ENCODE data around the gene DBNDD2.

DBNDD2 gene

DNA sequence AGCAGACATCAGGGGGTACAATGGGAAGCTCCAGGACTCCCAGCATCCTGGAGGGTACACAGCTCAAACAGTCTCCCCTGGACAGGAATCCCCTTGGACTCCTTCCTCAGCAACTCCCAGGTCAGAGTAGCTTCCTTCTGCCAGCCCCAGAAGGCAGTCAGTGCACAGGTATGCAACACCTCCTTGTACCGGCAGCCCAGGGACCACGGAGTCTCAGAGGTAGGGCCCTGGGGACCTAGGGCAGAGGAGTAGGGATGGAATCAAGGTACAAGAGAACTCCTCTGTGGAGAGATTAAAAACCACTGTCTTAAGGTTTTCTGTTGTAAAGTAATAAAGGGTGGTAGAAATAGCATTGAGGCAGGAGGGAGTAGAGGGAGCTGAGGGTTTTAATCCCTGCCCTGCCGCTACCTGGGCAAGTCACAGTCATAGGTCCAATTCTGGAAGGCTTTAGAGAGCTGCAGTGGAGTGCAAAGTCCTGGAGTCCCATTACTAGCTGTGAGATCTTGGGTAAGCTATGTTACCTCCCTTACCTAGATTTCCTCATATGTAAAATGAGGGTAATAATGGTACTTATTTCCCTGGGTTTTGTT, 37.4 kb upstream of the DBNDD2 start:
- no peak for DNase-seq (ENCODE audit: low read depth in 1 of 2, low spot score in 1 of 2)
- no peak for TF ChIP-seq JUND (IDR thresholded peaks at IDR 0.05; ENCODE audit: low read depth)
- in situ Hi-C loops (cut with HindIII; ENCODE audit: low pct_unique_long_range_greater_than_20kb, low sequenced_read_pairs), result no loop called here

DNA sequence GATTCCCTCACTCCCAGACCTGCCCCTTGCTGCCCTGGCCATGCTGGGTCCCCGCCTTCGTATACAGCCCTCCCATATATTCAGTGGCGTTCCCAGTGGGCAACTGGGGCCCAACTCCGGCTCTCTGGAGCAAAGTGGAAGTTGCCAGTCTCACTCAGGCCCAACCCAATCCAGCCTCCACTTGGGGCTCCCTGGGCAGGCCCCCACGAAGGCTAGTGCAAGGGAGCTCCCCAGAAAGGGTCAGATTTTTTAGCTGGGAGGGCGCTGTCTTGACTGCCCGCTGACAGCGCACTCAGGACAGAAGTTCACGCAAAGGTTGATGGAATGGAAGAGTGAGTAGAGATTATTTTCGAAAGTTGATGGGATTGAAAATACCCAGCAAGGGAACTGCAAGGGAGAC, 35.8 kb upstream of the DBNDD2 start:
- in situ Hi-C loops (cut with HindIII; ENCODE audit: low pct_unique_long_range_greater_than_20kb, low sequenced_read_pairs), result no loop called here
- DNase-seq (ENCODE audit: low read depth in 1 of 2, low spot score in 1 of 2), result no peak
- TF ChIP-seq JUND (IDR thresholded peaks at IDR 0.05; ENCODE audit: low read depth), result no peak

DNA sequence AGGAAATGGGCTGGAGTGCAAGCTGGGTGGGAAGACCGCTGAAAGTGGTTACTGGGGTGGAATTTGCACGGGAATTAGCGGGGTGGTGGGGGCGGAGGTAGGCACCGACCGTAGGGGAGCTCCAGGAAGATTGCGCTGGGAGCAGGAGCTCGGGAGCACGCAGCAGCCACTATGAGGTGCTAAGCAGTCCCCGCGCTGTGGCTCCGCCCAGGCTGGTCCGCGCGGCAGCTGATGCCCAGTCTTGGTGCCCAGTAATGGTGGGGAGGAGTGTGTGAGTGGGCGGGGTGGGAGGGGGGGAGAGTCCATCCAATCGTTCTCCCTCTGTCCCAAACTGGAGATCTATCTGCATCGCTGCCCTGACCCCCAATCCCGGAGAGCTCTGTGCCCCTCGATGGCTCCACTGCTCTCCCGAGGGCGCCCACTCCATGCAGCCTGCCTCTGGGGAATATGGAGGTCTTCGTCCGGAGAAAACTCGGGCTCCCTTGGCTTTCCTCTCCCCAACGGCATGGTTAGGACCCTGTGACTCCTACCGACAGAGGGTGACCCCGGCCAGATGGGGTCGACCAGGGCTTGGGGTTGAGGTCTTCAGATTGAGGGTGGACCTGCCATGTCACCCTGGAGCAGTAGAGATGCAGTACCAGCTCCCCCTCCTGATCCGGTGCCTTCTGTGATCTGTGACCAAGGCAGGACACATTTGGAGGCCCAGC, 35.3 kb upstream of the DBNDD2 start:
- in situ Hi-C loops (cut with HindIII; ENCODE audit: low pct_unique_long_range_greater_than_20kb, low sequenced_read_pairs), result no loop called here
- no peak for TF ChIP-seq JUND (IDR thresholded peaks at IDR 0.05; ENCODE audit: low read depth)
- no peak for DNase-seq (ENCODE audit: low read depth in 1 of 2, low spot score in 1 of 2)

DNA sequence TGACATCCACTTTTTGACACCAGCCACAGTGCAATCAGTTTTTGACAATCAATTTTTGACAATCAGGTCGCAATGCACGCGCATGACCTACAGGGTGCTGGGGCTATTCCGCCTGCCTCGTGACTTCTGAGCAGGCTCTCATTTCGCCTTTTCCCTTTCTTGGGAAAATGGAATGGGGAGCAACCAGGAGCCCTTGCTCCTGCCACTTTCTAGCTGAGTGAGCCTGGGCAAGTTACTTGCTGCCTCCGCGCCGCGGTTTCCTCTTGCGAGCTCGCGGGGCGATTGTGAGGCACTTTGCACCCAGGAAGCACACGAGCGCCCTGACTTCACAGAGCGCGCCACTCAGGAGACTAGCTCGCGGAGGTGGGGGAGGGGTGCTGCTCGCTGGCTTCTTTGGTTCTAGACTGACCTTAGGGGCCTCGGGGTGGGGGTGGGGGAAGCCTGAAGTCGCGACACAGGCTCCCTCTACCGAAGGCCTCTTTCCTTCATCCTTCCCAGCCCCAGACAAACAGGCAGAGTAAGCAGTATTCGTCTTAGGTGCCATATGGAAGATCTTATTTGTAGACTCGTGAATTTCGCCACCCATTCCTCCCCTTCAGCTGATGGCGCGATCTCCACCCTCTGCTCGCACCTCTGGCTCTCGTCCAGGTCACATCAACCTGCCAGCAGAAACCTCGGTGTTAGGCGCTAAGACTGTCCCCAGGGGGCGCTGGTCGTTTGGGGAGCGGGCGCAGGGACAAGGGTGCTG, 34.6 kb upstream of the DBNDD2 start:
- peak; percentile 84 to 95 for DNase-seq (ENCODE audit: low read depth in 1 of 2, low spot score in 1 of 2)
- in situ Hi-C loops (cut with HindIII; ENCODE audit: low pct_unique_long_range_greater_than_20kb, low sequenced_read_pairs), result no loop called here

DNA sequence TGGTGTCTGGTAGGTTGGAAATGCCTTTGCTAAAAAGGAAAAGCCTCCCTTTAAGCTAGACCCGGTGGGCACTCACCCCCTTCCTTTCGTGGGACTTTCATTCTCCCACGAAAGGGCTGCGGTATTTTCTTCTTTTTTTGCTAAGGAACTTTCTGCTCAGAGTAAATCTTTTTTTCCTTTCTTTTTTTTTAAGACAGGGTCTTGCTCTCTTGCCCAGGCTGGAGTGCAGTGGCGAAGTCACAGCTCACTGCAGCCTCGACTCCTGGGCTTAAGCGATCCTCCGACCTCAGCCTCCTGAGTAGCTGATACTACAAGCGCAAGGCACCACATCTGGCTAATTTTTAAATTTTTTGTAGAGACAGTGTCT, 34.0 kb upstream of the DBNDD2 start:
- in situ Hi-C loops (cut with HindIII; ENCODE audit: low pct_unique_long_range_greater_than_20kb, low sequenced_read_pairs), result no loop called here
- DNase-seq (ENCODE audit: low read depth in 1 of 2, low spot score in 1 of 2), result no peak
- no peak for TF ChIP-seq JUND (IDR thresholded peaks at IDR 0.05; ENCODE audit: low read depth)

More for the DNA sequence above, 34.6 kb upstream of the DBNDD2 start:
- no peak for TF ChIP-seq JUND (IDR thresholded peaks at IDR 0.05; ENCODE audit: low read depth)

DNA sequence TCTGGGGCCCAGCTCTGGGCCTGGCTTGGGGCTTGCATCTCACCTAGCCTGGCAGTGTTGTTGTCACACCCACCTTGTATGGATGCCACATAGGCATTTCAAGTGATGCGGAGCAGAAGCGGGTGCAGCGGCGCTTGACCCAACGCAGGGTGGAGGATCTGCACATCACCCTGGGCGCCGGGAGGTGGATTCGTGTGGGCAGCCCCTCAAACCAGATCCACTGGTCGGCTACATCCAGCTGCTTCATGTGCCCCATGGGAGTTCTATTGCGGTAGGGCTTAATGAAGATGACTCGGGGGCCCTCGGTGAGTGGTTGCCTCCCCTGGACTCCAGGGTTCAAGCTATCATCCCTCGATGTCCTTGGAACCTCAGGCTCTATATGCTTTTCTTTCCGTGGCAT, 33.1 kb upstream of the DBNDD2 start:
- in situ Hi-C loops (cut with HindIII; ENCODE audit: low pct_unique_long_range_greater_than_20kb, low sequenced_read_pairs), result no loop called here
- no peak for DNase-seq (ENCODE audit: low read depth in 1 of 2, low spot score in 1 of 2)
- no peak for TF ChIP-seq JUND (IDR thresholded peaks at IDR 0.05; ENCODE audit: low read depth)

DNA sequence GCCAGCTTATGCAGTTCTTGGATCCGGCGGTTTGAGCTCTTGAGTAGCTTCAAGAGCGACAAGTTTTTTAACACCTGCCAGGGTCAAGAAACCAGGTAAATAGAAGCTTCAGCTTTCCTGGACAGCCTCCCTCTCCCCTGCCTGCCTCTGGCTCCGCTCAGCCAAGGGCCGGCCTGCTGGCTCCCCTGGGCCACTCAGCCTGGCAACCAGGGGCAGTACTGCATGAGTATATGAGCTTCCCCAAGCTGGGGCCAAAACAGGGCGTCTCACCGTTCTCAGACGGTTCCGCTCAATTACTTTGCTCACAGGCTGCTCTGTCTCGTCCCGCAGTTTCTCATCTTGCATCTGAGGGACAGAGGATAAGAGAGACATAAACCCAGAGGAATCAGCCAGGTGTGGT, 30.8 kb upstream of the DBNDD2 start:
- no peak for DNase-seq (ENCODE audit: low read depth in 1 of 2, low spot score in 1 of 2)
- in situ Hi-C loops (cut with HindIII; ENCODE audit: low pct_unique_long_range_greater_than_20kb, low sequenced_read_pairs), result no loop called here
- no peak for TF ChIP-seq JUND (IDR thresholded peaks at IDR 0.05; ENCODE audit: low read depth)

DNA sequence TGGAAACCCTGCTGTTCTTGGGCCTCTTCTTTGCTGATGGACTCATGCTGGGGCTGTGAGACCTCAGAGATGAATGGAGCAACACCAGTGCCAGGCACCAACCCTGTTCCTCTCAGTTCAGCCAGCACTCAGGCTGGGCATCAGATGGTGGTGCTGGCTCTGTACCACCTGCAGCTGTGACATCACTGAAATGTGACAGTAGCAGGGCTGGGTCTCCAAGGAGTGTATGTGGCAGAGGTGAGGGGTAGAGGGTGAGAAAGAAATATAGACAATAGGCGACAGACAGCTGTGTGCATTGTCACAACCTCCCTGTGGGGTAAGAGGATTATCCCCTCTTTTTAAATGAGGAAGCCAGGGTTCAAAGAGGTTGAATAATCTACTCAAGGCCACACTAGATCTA, 29.9 kb upstream of the DBNDD2 start, which contains the start of gene TP53TG5:
Gene TP53TG5 (minus strand): TSS at position 135 of the 400 bp plus-strand sequence. CDS start 89 bp downstream, at position 46.
- TF ChIP-seq JUND (IDR thresholded peaks at IDR 0.05; ENCODE audit: low read depth), result no peak
- DNase-seq (ENCODE audit: low read depth in 1 of 2, low spot score in 1 of 2), result no peak
- in situ Hi-C loops (cut with HindIII; ENCODE audit: low pct_unique_long_range_greater_than_20kb, low sequenced_read_pairs), result no loop called here

DNA sequence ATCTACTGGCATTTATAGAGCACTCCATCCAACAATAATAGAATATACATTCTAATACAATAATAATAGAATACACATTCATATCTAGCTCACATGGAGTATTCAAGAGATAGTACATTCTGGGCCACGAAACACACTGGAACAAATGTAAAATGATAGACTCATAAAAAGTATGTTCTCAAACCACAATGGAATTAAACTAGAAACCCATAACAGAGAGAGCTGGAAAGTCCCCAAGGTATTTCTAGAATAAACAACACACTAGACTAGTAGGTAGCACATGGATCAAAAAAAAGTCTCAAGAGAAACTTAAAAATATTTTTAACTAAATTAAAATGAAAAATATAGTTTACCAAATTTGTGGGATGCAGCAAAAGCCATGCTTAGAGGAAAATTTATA, 20.8 kb upstream of the DBNDD2 start:
- TF ChIP-seq JUND (IDR thresholded peaks at IDR 0.05; ENCODE audit: low read depth), result no peak
- in situ Hi-C loops (cut with HindIII; ENCODE audit: low pct_unique_long_range_greater_than_20kb, low sequenced_read_pairs), result no loop called here
- no peak for DNase-seq (ENCODE audit: low read depth in 1 of 2, low spot score in 1 of 2)

DNA sequence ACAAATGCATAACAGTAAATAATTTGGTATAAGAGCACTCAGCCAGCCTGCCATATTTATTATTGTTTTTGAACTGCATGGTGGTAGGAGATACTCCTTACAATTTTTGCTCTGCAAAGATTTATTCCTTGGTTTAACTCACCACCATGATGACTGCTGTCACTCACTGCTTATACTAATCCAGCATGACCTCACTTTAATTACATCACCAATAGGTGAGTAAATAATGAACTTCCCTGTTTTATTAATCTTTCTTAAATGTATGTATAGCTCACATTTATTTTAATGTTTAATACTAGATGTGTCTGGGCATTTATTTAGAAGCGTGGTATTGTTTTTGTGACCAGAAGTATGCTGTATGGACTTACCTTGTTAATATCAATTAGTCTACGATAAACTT, 17.2 kb upstream of the DBNDD2 start:
- in situ Hi-C loops (cut with HindIII; ENCODE audit: low pct_unique_long_range_greater_than_20kb, low sequenced_read_pairs), result no loop called here
- no peak for TF ChIP-seq JUND (IDR thresholded peaks at IDR 0.05; ENCODE audit: low read depth)
- no peak for DNase-seq (ENCODE audit: low read depth in 1 of 2, low spot score in 1 of 2)

DNA sequence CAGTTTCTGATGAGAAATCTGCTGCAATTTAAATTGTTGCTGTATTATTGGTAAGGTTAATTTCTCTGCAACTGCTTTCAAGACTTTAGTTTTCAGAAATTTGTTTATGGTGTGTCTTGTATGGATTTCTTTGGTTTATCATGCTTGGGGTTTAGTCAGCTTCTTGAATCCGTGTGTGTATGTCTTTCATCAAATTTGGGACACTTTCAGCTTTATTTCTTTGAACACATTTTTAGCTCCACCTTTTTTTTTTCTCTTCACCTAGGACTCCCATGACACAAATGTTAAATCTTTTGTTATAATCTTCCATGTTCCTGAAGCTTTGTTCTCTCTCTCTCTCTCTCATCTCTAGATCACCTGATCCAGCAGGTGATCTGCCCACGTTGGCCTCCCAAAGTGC, 16.5 kb upstream of the DBNDD2 start:
- no peak for TF ChIP-seq JUND (IDR thresholded peaks at IDR 0.05; ENCODE audit: low read depth)
- in situ Hi-C loops (cut with HindIII; ENCODE audit: low pct_unique_long_range_greater_than_20kb, low sequenced_read_pairs), result no loop called here
- no peak for DNase-seq (ENCODE audit: low read depth in 1 of 2, low spot score in 1 of 2)

DNA sequence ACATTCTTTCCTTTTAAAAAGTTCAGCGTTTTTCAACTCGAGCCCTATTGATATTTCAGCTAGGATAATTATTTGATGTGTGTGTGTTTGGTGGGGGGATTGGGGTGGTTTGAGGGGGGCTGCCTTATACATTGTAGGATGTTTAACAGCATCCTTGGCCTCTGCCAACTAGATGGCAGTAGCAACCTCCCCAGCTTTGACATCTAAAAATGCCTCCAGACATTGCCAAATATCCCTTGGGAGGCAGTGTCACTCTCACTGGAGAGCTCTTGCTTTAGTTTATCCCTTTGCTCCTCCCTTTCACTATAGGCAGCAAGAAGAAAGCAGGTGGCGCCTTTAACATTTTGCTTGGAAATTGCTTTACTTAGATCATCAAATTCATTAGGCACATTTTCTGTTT, 15.4 kb upstream of the DBNDD2 start:
- TF ChIP-seq JUND (IDR thresholded peaks at IDR 0.05; ENCODE audit: low read depth), result no peak
- in situ Hi-C loops (cut with HindIII; ENCODE audit: low pct_unique_long_range_greater_than_20kb, low sequenced_read_pairs), result no loop called here
- peak in 1 of 2 experiments; percentile 55 for DNase-seq (ENCODE audit: low read depth in 1 of 2, low spot score in 1 of 2)

All from T47D (cell line).